Lower leg skin (tissue), 3 donors: ENCODE data around the gene PCDH12.

Source experiments
- CTCF ChIP-seq, 3 donors: fragments of 450-650 bp; IDR thresholded peaks; one replicate each; pipeline ENCODE4 v1.5.1; 2016; ENCODE audit warnings: antibody characterized with exemption in 3 of 3, mild to moderate bottlenecking in 3 of 3, moderate library complexity in 2 of 3
- POLR2A ChIP-seq, 2 donors: fragments of 450-650 bp; IDR thresholded peaks; one replicate each; pipeline ENCODE4 v1.6.1; 2016 to 2017; ENCODE audit warnings: antibody characterized with exemption in 2 of 2, mild to moderate bottlenecking in 1 of 2, moderate library complexity in 1 of 2

- TF ChIP-seq CTCF (IDR thresholded peaks at IDR 0.05) (no peak), POLR2A (IDR thresholded peaks at IDR 0.05) (no peak)
These were observed 51.0 kb downstream of the PCDH12 start for GRCh38 chr5:141906972-141907371.
